Neuronal stem cell (in vitro differentiated cells): ENCODE measurements around the gene CGB7.
"Not testable (repeated sequence)": the region's sequence is repeated elsewhere in the genome, so short reads cannot be mapped to it uniquely, and the experiment has no call there.

Experiments
- DNase-seq: peaks from one replicate; pipeline ENCODE4 v3.0.0-alpha.2; 2013; ENCODE audit warnings: low spot score
- H2AFZ ChIP-seq: one replicate; pipeline ENCODE4 v1.6.1; 2013; ENCODE audit warnings: mild to moderate bottlenecking, low read length, inconsistent platforms
- H2AK5ac ChIP-seq: 2 replicates; pipeline ENCODE4 v1.6.1; 2013; ENCODE audit warnings: low read depth, mild to moderate bottlenecking, inconsistent platforms, low read length, moderate library complexity, mixed read lengths
- H2BK120ac ChIP-seq: 2 replicates; pipeline ENCODE4 v1.6.1; 2013; ENCODE audit warnings: low read depth, mild to moderate bottlenecking, inconsistent platforms, low read length, moderate library complexity, mixed read lengths
- H2BK12ac ChIP-seq: one replicate; pipeline ENCODE4 v1.6.1; 2013; ENCODE audit warnings: low read length, inconsistent platforms
- H2BK15ac ChIP-seq: 2 replicates; pipeline ENCODE4 v1.6.1; 2013; ENCODE audit warnings: mild to moderate bottlenecking, low read length, inconsistent platforms, mixed read lengths
- H2BK5ac ChIP-seq: one replicate; pipeline ENCODE4 v1.6.1; 2013; ENCODE audit warnings: inconsistent platforms, mild to moderate bottlenecking, low read length, moderate library complexity
- H3K14ac ChIP-seq: one replicate; pipeline ENCODE4 v1.6.1; 2013; ENCODE audit warnings: low read length, inconsistent platforms
- H3K18ac ChIP-seq: 2 replicates; pipeline ENCODE4 v1.6.1; 2013; ENCODE audit warnings: low read length, inconsistent platforms
- H3K23ac ChIP-seq: 2 replicates; pipeline ENCODE4 v1.6.1; 2013; ENCODE audit warnings: low read depth, mild to moderate bottlenecking, mixed read lengths, low read length, inconsistent platforms; ENCODE audit not compliant: poor library complexity
- H3K27ac ChIP-seq: replicated peaks from 3 replicates; pipeline ENCODE4 v1.5.1; 2013; ENCODE audit warnings: low read length, inconsistent platforms
- H3K27me3 ChIP-seq, 3 experiments: 2 replicates each; pipeline ENCODE4 v1.6.1; 2013; ENCODE audit warnings: low read length in 3 of 3, mild to moderate bottlenecking in 2 of 3, inconsistent platforms in 1 of 3, low read depth in 1 of 3, mixed read lengths in 1 of 3, moderate library complexity in 1 of 3; ENCODE audit not compliant: control insufficient read depth in 3 of 3, insufficient read depth in 3 of 3
- H3K36me3 ChIP-seq, 2 donors: replicated peaks in 1 of 2; 2 replicates each; pipeline ENCODE4 v1.6.1; 2013; ENCODE audit warnings: low read length in 2 of 2; ENCODE audit not compliant: control insufficient read depth in 2 of 2, insufficient read depth in 2 of 2
- H3K4ac ChIP-seq: 2 replicates; pipeline ENCODE4 v1.6.1; 2013; ENCODE audit warnings: inconsistent platforms, mild to moderate bottlenecking, low read length, moderate library complexity
- H3K4me1 ChIP-seq, 2 donors: 1 replicate in 1 of 2; 2 replicates in 1 of 2; pipeline ENCODE4 v1.6.1; 2013; ENCODE audit warnings: low read length in 2 of 2, low read depth in 1 of 2; ENCODE audit not compliant: control insufficient read depth in 2 of 2, insufficient read depth in 1 of 2
- H3K4me2 ChIP-seq: one replicate; pipeline ENCODE4 v1.6.1; 2013; ENCODE audit warnings: mild to moderate bottlenecking, low read length, inconsistent platforms; ENCODE audit not compliant: insufficient read depth, poor library complexity, severe bottlenecking
- H3K4me3 ChIP-seq, 2 donors: 2 replicates each; pipeline ENCODE4 v1.5.1; 2013; ENCODE audit warnings: low read length in 2 of 2, mild to moderate bottlenecking in 2 of 2, inconsistent platforms in 1 of 2, moderate library complexity in 1 of 2
- H3K79me1 ChIP-seq: one replicate; pipeline ENCODE4 v1.6.1; 2013; ENCODE audit warnings: low read depth, mild to moderate bottlenecking, inconsistent platforms, low read length, moderate library complexity
- H3K9ac ChIP-seq: one replicate; pipeline ENCODE4 v1.6.1; 2013; ENCODE audit warnings: mild to moderate bottlenecking, low read depth, low read length, inconsistent platforms; ENCODE audit not compliant: poor library complexity
- H3K9me3 ChIP-seq, 2 donors: replicated peaks in 1 of 2; 2 replicates each; pipeline versions ENCODE3 to v1.6.1; 2013; ENCODE audit warnings: low read length in 2 of 2, mild to moderate bottlenecking in 2 of 2, inconsistent platforms in 1 of 2, low read depth in 1 of 2, mixed read lengths in 1 of 2, moderate library complexity in 1 of 2; ENCODE audit not compliant: control insufficient read depth in 2 of 2, insufficient read depth in 1 of 2
- H4K8ac ChIP-seq: one replicate; pipeline ENCODE4 v1.6.1; 2013; ENCODE audit warnings: low read depth, mild to moderate bottlenecking, inconsistent platforms, low read length, moderate library complexity
- H4K91ac ChIP-seq: one replicate; pipeline ENCODE4 v1.6.1; 2013; ENCODE audit warnings: low read length, low read depth, mild to moderate bottlenecking, inconsistent platforms; ENCODE audit not compliant: poor library complexity
- WGBS, 2 donors: extraction: QIAGEN DNeasy Blood & Tissue Kit; methylation state at CpG; one replicate each; pipeline ENCODE4 v1.1.7; 2013; ENCODE audit warnings: missing lambda C conversion rate in 2 of 2, mixed read lengths in 1 of 2; ENCODE audit not compliant: insufficient read length in 2 of 2, insufficient replicate concordance in 1 of 2; ENCODE audit errors: extremely low coverage in 2 of 2; 5-methylcytosine and 5-hydroxymethylcytosine counted together

CGB7 gene

DNA sequence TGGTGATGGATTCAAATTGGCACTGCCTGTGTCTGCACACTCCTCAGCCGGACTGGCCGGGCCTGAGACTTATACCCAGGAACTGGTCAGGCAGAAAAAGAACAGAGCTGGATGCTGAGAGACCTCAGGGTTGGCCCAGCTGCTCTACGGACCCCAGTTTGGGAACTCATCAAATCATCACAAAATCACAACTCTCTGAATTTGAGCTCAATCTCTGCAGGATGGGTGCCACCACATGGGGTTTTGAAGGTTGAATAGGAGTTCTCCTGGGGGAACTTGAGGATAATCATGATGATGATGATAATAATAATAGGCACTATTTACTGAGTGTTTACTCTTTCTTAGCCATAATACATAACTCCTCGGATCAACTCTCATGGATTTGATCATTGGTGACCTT, 14.9 kb downstream of the CGB7 start:
- not testable (repeated sequence) for H3K4me2 ChIP-seq, H2AK5ac ChIP-seq, H3K9ac ChIP-seq, H3K23ac ChIP-seq, H2AFZ ChIP-seq, H3K4me1 ChIP-seq, H4K91ac ChIP-seq, H2BK15ac ChIP-seq, H3K9me3 ChIP-seq, H3K36me3 ChIP-seq, H2BK5ac ChIP-seq, H2BK120ac ChIP-seq, H4K8ac ChIP-seq, DNase-seq, H3K4me3 ChIP-seq, H2BK12ac ChIP-seq, H3K27ac ChIP-seq, H3K14ac ChIP-seq, H3K27me3 ChIP-seq, H3K4ac ChIP-seq, H3K79me1 ChIP-seq, H3K18ac ChIP-seq
- WGBS, 2 donors = no CpG with 5 or more reads among the region's 4 CpGs

DNA sequence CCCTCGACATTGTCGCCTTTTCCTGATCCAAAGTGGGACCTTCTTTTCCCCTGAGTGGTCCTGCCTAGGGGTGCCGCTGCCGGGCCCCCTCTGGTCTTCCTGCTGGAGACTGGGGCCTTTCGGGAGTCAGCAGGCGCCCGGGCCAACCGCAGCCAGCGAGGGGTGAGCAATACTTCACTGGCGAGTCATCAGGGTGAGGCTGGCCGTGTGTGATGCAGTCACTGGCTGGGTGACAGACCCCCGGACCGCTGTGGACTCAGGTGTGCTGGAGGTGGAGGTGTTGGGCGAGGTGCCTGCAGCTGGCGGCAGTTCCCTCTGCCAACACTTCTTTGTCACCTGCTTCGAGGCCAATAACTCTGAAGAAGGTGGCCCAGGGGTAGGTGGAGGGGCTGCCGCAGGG, 15.4 kb downstream of the CGB7 start:
- Histone ChIP-seq H4K8ac (no peak overlapping the region), H2BK120ac (no peak overlapping the region), H3K36me3 (no peaks in the 10 kb centered on the region), H3K4me2 (no peak overlapping the region), H3K4me1 (no peaks in the 10 kb centered on the region), H3K9me3 (no peaks in the 10 kb centered on the region), H2BK15ac (no peak overlapping the region), H4K91ac (no peak overlapping the region), H2AK5ac (no peak overlapping the region), H3K14ac (no peak overlapping the region), H3K23ac (no peak overlapping the region), H3K9ac (no peak overlapping the region), H3K79me1 (no peaks in the 10 kb centered on the region), H2BK5ac (no peak overlapping the region), H3K27me3 (no peaks in the 10 kb centered on the region), H3K4ac (no peak overlapping the region), H2BK12ac (no peak overlapping the region), H2AFZ (no peak overlapping the region), H3K18ac (no peak overlapping the region), H3K27ac (no peak overlapping the region), H3K4me3 (no peak overlapping the region)
- no CpG with 5 or more reads among the region's 17 CpGs for WGBS, 2 donors
- no peak for DNase-seq

DNA sequence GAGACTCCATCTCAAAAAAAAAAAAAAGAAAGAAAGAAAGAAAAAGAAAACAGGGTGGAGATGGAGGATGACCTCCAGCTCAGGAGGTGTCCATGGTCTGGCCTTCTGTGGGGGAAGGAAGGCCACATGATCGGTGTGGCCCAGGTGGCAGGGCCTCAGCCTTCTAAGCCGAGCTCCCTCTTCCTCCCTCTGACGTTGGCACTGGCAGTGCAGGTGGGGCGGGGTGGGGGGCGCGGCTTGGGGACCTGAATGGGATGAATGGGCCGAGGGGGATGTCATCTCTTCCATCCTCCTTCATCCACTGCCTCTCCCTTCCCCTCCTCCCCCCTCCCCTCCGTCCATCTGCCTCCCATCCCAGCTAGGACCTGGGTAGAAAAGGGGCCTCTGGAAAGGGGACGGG, 17.8 kb downstream of the CGB7 start:
- DNase-seq, H3K4me1 ChIP-seq, H3K4ac ChIP-seq, H3K4me3 ChIP-seq, H2BK120ac ChIP-seq, H3K18ac ChIP-seq, H3K9me3 ChIP-seq, H2BK15ac ChIP-seq, H3K27me3 ChIP-seq, H3K36me3 ChIP-seq, H4K91ac ChIP-seq, H2BK5ac ChIP-seq, H4K8ac ChIP-seq, H3K79me1 ChIP-seq, H3K14ac ChIP-seq, H2BK12ac ChIP-seq, H2AK5ac ChIP-seq, H2AFZ ChIP-seq, H3K27ac ChIP-seq, H3K23ac ChIP-seq, H3K4me2 ChIP-seq, H3K9ac ChIP-seq: not testable (repeated sequence)
- no CpG with 5 or more reads among the region's 9 CpGs for WGBS, 2 donors

DNA sequence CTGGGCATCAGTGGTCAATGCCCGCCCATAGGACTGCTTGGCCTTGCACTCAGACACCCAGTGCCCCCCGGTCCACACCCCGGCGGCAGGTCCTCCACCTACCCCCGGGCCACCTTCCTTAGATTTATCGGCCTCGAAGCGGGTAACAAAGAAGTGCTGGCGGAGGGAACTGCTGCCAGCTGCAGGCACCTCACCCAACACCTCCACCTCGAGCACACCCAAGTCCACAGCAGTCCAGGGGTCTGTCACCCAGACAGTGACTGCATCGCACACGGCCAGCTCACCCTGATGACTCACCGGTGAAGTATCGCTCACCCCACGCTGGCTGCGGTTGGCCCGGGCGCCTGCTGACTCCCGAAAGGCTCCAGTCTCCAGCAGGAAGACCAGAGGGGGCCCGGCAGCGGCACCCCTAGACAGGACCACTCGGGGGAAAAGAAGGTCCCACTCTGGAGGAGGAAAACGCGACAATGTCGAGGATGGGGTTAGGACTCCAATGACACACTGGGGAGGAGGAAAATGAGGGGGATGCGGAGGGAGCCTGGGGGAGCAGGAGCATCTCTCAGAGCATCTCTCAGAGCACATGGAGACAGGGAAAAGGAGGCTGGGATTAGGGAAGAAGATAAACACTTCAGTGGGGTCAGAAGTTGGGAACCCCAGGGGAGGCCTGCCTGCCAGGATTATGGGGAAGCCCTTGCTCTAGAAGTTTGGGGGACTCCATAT, 18.8 kb downstream of the CGB7 start:
- not testable (repeated sequence) for H3K27me3 ChIP-seq, H3K9ac ChIP-seq, H3K4ac ChIP-seq, DNase-seq, H4K91ac ChIP-seq, H3K18ac ChIP-seq, H3K4me3 ChIP-seq, H3K36me3 ChIP-seq, H2AFZ ChIP-seq, H2BK15ac ChIP-seq, H3K4me2 ChIP-seq, H3K23ac ChIP-seq, H2AK5ac ChIP-seq, H3K4me1 ChIP-seq, H2BK12ac ChIP-seq, H3K9me3 ChIP-seq, H3K27ac ChIP-seq, H2BK5ac ChIP-seq, H4K8ac ChIP-seq, H3K79me1 ChIP-seq, H3K14ac ChIP-seq, H2BK120ac ChIP-seq
- WGBS, 2 donors = no CpG with 5 or more reads among the region's 26 CpGs
